ENCODE results near the gene RTP2.

DNA sequence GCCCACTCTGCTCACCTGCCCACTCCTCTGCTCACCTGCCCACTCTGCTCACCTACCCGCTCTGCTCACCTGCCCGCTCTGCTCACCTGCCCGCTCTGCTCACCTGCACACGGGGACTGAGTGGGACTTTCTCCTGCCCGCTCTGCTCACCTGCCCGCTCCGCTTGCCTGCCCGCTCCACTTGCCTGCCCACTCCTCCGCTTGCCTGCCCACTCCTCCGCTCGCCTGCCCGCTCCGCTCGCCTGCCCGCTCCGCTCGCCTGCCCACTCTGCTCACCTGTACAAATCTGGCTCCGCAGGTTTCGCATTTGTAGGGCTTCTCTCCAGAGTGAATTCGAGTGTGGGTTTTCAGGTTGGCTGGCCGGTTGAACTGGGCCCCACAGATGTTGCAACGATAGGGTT is 22.9 kb upstream of the RTP2 start:
- TF ChIP-seq CTCF (IDR thresholded peaks at IDR 0.05; ENCODE audit: poor library complexity), result no peak
- no peak for TF ChIP-seq EZH2phosphoT487 (IDR thresholded peaks at IDR 0.05; ENCODE audit: low read depth, severe bottlenecking, unreplicated experiment)

Data from hepatocyte (in vitro differentiated cells).